Renal cortex interstitium (tissue), 11 donors: Measurements from ENCODE around the gene TMEM221. TPM values are rescaled to one million over a fixed set of nuclear protein-coding genes. Genes with fewer than 3 reads are reported as not detected.
A peak's percentile ranks its signal among the peaks of the same experiment; 100 is the strongest.

ENCODE experiments used
- DNase-seq, 11 donors: peaks; one replicate each; pipeline ENCODE4 v3.0.0-alpha.2; 2013; ENCODE audit warnings: low read depth in 9 of 11, low spot score in 4 of 11; ENCODE audit errors: extremely low read depth in 1 of 11
- polyA plus RNA-seq, 3 donors: library from polyadenylated mRNA; unstranded; fragments of 120-200 nt; gene quantifications; one replicate each; pipeline ENCODE4 v1.2.1, GENCODE V29; 2013; ENCODE audit not compliant: insufficient read length in 3 of 3

The TMEM221 gene
- polyA plus RNA-seq, 3 donors = 2.8 to 4.1 (median 3.3) TPM

DNA sequence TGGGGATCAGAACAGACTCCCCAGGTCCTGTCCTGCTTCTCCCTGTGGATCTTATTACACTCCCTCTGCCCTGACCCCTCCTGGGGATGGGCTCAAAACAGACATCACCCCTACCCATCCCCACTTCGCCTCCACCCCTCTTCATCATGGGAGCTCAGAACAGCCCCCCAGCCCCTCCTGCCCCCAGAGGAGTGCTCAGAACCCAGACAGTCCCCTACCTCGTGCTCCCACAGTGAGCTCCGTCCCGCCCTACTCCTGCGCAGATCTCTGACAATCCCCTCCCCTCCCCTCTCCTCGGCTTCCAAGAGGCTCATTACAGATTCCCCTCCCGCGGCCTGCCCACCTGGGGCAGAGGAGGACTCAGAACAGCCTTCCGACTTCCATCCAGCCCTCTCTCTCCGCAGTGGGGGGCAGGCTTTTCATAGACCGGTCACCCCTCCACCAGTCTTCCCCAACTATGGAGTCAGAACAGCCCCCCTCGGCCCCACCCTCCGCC is 6.2 kb upstream of the TMEM221 start:
- no peak for DNase-seq

DNA sequence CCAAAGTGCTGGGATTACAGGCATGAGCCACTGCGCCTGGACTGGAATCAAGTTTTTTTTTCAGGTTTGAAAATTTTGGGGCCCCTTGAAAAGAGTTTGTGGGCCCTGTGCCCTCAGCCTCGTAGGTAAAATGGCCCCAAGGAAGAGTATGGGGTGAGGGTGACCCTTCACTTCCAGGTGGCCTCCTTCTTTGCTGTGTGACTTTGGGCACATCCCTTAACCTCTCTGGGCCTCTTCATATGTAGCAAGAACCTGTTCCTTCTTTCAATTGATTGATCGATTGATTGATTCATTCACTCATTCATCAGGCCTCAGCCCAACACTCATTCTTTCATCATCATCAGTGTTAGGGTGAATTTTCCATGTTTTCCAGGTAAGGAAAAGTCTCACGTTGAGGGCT is 3.4 kb upstream of the TMEM221 start:
- DNase-seq = no peak

DNA sequence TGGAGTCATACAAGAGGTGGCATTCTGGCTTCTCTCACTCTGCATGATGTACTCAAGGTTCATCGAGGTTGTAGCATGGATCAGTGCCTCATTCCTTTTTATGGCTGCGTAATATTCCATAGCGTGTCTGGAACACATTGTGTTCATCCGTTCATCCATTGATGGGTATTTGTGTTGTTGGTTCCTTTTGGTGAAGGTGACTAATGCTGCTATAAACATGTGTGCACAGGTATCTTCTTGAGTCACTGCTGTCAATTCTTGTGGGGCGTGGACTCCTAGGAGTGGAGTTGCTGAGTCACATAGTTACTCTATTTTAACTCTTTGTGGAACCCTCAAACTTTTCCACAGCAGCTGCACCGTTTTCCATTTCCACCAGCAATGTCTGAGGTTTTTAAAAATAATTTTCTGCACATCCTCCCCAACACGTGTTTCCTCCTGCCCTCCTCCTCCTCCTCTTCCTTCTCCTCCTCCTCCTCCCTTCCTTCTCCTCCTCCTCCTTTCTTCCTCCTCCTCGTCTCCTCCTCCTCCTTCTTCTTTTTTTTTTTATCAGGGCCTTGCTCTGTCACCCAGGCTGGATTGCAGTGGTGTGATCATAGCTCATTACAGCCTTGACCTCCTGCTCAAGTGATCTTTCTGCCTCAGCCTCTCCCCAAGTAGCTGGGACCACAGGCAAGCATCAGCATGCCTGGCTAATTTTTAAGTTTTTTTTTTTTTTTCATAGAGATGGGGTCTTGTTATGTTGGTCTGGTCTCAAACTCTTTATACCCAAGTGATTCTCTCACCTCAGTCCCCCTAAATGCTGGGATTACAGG is 2.0 kb upstream of the TMEM221 start:
- DNase-seq = no peak

DNA sequence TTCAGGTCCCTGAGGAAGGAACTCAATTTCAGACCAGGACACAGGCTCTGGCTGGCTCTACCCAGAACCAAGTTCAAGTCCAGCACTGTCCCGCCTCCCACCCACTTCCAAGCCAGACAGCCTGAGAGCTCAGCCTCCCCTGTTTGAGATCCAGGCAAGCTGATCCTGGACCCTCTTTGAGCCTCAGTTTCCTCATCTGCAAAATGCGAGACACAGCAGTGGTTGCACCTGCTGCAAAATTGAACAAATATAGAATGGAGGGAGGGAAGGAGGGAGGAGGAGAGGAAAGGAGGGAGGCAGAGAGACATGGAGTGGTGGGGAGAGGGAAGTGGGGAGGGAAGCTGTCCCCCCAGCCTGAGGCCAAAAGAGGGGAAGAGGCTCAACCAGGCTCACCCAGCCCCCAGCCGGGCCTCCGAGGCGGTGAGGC is 751 bp downstream of the TMEM221 start:
- no peak for DNase-seq

DNA sequence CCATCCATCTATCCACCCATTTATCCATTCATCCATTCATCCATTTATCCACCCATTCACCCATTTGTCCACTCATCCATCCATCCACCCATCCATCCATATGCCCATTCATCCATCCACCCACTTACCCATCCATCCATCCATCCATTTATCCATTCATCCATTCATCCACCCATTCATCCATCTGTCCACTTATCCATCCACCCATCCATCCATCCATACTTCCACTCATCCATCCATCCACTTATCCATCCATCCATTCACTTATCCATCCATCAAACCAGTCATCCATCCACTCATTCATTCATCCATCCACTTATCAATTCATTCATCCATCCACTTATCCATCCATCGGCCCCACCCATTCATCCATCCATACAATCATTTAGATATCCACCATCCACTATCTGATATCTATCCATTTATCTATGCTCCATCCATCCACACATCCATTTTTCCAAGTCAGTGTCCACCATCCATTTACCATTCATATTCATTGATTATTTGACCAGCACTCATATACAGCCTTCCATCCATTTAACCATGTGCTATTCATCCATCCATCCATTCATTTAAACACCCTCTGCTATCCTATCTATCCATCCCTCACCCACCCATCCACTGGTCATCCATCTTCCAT is 2.8 kb downstream of the TMEM221 start:
- no peak for DNase-seq

DNA sequence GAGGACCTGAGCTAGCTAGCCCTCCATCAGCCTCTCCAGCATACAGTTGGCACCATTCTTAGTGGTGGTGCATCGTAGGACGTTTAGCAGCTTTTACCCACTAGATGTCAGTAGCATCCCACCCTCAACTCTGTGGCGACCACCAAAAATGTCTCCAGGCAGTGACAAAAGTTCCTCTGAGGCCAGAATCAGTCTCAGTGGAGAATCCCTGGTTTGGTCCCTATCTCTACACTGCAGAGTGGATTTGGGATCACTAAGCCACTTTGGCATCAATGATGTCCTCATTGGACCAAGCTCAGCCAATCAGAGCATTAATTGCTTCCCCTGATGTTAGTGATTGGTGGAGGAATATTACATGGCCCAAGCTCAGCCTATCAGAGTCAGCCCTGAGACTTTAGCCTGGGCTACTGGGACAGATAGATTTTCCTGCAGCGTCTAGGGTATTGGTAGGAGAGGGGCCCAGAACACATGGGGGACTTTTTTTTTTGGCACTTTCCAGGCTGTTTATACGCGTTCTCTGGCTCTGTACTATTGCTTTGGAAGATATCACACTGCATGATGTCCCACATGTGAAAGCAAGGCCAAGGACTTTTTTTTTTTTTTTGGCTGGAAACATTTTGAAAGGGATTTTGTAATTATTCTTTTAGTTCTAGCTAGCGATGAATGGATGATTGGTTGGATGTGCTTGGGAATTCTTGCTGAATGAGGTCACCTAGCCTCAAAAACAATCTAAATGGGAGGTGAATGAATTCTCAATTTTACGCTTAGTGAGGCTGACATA is 7.0 kb downstream of the TMEM221 start:
- no peak for DNase-seq

DNA sequence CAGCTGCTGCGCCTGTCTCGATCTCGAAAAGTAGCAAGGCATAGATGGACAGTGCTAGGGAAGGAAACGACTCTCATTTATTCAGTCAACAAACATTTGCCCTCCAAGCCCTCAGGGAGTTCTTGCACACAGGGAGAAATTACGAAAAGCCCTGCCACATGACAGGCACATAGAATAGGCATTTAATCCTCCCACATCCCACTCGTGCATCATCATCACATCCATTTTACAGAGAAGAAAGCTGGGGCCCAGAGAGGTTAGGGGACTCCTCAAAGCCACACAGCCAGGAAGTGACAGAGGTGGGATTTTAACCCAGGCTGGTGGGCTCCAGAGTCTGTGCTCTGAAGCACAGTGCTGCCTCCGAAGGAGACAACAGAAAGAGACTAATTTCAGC is 11.6 kb downstream of the TMEM221 start:
- DNase-seq = no peak

DNA sequence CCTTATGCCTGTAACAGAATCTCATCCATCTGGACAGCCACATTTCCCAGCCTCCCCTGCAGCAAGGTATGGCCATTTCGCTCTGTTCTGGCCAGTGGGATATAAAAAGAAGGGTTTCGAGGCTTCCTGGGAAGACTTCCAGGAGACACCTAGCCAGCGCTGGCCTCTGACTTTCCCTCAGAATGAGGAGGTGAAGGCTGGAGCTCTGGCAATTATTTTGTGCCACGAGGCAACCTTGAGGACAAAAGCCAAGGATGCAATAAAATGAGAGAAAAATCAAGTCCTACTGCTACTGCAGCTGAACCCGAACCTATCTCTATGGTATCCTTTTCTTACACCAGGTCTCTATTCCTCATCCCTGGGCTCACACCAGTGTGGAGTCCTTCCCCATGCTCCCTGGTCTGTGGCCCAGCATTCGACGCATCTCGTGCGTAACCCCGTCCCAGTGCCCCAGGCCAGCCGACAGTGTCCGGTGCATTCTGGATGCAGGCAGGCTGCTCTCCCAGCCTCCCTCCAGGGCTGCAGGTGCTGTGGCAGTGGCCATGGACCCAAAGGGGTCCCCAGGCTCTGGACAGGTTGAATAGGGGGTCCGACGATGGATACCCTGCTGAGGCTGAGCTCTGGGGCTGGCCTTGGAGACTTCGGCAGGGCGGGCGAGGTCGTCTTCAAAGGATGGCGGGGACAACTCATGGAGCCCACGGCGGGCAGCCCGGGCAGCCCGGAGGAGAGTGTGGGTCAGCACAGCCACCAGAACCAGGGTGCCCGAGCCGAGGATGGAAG is 12.2 kb downstream of the TMEM221 start:
- no peak for DNase-seq

DNA sequence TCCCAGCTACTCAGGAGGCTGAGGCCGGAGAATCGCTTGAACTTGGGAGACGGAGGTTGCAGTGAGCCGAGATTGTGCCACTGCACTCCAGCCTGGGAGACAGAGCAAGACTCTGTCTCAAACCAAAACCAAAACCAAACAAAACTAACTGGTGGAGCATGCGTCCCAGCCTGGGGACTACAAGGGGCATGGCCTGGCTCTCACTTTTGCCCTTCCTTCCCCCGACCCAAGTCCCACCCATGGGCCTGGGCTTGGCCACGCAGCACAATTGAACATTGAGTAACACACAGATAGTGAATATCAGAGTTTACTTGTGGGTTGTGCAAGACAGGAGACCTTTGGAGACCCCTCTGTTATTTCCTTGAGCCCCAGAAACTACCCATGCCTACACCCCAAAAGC is 13.2 kb downstream of the TMEM221 start:
- DNase-seq = no peak

DNA sequence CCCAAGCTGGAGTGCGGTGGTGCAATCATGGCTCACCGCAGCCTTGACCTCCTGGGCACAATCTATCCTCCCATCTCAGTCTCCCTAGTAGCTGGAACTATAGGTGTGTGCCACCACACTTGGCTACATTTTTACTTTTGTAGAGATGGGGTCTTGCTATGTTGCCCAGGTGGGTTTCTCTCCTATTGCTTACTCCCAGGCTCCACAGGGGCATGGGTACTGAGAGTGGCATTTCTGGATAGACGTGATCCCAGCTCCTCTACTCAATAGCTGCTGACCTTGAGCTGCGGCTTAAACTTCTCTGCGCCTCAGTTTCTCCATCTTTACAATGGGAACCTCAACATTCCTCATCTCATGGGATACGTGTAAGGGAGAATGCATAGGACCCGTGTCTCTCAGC is 17.1 kb downstream of the TMEM221 start:
- DNase-seq = no peak

DNA sequence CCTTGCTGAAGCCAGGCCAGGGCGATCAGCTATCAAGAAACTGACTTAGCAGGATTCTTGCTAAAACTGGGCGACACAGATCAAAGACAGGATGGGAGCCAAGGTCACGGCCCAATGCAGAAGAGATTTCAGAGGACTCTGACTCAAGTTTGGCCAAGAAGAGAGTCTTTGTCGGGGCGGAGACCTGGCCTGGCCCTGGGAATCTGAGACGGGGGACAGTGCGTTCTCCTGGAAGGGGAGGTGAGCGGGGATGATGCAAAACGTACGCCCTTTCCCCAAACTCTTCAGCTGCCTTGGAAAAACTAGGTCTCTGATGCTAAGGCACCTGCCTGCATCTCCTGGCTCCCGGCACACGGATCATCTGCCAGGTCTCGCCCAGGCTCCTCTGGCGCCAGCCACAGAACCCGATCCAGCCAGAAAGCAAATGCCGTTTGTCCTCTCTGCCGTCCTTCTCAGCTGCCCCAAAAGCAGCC is 18.8 kb downstream of the TMEM221 start:
- DNase-seq = no peak

DNA sequence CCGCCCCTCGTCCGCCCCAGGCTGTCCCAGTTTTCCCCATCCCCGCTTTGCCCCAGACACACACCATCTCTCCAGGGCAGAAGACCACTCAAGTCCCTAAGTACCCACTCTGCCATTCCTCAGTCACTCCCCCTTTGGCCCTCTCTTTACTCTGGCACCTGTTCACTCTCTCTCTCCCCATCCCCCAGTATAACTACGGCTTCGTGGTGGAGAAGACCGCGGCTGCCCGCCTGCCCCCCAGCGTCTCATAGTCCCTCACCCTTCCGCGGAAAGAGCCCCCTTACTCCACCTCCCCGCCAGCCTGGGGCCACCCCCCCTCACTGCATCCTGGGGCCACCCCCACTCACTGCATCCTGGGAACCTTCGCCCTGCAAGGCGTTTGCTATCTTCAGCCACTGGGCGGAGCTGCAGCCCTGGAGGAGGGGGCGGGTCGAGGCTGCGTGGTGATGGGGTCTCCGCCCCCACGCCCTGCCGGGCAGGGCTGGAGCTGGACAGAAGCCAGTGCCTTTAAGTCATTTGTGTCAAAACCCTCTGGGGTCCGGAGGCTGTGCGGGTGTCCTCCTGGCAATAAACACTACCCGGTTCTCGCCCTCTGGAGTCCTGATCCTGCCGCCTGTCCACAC is 23.6 kb downstream of the TMEM221 start:
- peak in 4 of 11 donors; percentile 55 to 70 (median 64) for DNase-seq

DNA sequence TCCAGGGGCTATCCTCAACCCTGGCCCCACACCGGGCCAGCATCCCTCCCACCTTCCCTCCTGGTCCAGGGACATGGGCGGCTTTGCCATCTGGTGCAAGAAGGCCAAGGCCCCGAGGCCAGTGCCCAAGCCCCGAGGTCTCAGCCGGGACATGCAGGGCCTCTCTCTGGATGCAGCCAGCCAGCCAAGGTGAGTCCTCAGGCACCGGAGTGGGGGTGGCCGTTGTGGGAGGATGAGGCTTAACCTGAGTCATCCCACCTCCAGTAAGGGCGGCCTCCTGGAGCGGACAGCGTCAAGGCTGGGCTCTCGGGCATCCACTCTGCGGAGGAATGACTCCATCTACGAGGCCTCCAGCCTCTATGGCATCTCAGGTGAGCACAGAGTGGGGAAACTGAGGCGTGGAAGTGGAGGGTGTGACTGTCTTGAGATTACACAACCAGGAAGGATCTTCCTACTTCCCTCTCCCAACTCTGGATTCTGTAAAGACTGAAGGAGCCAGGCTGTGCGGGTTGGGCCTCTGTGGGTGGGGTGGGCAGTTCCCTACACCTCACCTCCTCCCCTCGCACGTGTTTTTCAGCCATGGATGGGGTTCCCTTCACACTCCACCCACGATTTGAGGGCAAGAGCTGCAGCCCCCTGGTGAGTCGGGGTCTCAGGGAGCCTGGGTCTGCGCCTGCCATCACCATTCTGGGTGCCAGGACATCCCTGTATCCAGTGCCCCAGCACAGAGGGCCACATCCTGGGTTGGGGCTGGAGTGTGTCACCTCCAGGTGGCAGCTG is 24.8 kb downstream of the TMEM221 start:
- no peak for DNase-seq

DNA sequence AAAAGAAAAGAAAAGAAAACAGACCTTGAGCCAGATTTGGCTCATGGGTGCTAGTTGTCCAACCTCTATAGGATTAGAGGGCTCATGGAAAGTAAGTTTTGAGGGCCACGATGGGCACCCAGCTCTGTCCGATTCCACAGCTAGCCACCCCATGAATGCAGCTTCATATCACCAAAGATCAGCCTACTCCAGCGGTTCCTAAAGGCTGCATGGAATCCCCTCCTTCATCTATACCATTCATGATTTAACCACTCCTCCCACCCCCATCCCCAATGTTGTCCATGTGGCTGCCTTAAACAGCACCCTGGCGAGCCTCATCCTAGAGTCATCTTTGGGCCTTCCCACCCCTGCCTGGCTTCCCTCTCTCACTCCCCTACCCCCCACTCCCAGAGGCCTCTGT is 26.5 kb downstream of the TMEM221 start:
- DNase-seq = no peak

DNA sequence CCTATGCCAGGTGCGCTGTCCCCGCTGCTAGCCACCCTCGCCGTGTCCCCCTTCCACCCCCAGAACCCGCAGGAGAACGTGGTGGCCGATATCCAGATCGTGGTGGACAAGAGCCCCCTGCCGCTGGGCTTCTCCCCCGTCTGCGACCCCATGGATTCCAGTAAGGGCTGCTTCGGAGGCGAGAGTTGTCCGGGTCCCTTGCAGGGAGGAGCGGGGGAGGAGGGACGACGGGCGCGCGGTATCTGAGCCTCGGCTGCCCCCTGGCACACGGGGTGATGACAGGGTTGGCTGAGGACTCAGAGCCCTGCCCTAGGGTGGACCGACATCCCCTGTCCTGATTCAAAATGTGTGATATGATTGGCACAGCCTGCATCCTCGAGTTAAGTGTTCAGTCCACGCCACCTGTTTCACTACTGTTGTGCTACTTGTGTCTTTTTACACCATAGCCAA is 28.0 kb downstream of the TMEM221 start:
- DNase-seq = peak in 1 of 11 donors; percentile 49

DNA sequence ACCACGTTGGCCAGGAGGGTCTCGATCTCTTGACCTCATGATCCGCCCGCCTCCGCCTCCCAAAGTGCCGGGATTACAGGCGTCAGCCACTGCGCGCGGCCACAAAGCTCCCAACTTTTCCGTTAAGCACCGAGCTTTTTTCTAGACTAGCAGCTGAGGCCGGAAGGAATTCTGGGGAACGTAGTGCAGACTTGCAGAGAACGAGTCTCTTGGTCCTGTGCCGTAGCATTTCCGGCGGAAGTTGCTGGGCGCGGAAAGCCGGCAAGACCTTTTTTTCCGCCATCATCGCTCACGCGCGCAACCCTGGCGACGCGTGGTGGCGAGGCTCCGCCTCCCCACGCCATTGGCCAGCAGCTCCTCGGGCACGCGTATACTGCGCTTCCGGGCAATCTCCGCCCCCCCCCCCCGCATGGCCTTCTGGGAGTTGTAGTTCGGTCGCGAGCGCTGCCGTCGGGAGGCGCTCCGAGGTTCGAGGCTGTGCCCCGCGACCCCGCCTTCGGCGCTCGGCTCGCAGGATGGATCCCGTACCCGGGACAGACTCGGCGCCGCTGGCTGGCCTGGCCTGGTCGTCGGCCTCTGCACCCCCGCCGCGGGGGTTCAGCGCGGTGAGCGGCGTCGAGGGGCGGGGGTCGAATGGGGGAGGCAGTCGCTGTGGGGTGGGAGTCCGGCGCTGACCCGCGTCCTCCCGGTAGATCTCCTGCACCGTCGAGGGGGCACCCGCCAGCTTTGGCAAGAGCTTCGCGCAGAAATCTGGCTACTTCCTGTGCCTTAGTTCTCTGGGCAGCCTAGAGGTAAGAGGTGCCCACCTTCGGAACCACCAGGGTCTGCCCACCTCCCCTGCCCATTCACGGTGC is 28.6 kb downstream of the TMEM221 start, which contains the start of gene MVB12A:
Gene MVB12A (plus strand): TSS at position 427 of the 854 bp plus-strand sequence. CDS start 89 bp downstream, at position 516.
- DNase-seq = peak; percentile 98 to 99 (median 99)
